K562 (cell line): Measurements from ENCODE around the gene BACE1.

Experiments used
- CHD2 ChIP-seq: IDR thresholded peaks from 2 replicates; pipeline ENCODE4 v1.6.1; 2011; ENCODE audit warnings: low read depth, low read length
- EZH2 ChIP-seq: IDR thresholded peaks from 2 replicates; pipeline ENCODE4 v1.6.1; 2012; ENCODE audit warnings: low read depth, mild to moderate bottlenecking, inconsistent platforms, low read length, borderline replicate concordance
- MEF2A ChIP-seq: IDR thresholded peaks from 2 replicates; pipeline ENCODE4 v1.6.1; 2011; ENCODE audit warnings: low read depth, mild to moderate bottlenecking, low read length, moderate library complexity; ENCODE audit not compliant: control insufficient read depth
- MYC ChIP-seq, 2 experiments: fragments of 250-450 bp in 1 of 2; sonication (Bioruptor Pico) in 1 of 2; IDR thresholded peaks; 2 replicates each; pipeline versions ENCODE4 v1.5.1 to v1.6.1; 2012 to 2021; ENCODE audit warnings: low read depth in 2 of 2, borderline replicate concordance in 1 of 2, improper control_type of control experiment in 1 of 2, low read length in 1 of 2, mild to moderate bottlenecking in 1 of 2, moderate library complexity in 1 of 2
- NCOA6 ChIP-seq: fragments of 450-650 bp; IDR thresholded peaks from 2 replicates; pipeline ENCODE4 v1.6.1; 2017; ENCODE audit warnings: mild to moderate bottlenecking
- POLR2AphosphoS5 ChIP-seq: IDR thresholded peaks from 2 replicates; pipeline ENCODE4 v1.6.1; 2011; ENCODE audit warnings: mild to moderate bottlenecking, low read depth, low read length, moderate library complexity; ENCODE audit not compliant: control insufficient read depth, insufficient read depth
- SRSF9 ChIP-seq: fragments of 200-400 bp; formaldehyde crosslinking; IDR thresholded peaks from 2 replicates; pipeline ENCODE4 v1.6.1; 2017; ENCODE audit warnings: low read depth, low read length, borderline replicate concordance
- TAF1 ChIP-seq: IDR thresholded peaks from 2 replicates; pipeline ENCODE4 v1.6.1; 2011; ENCODE audit warnings: mild to moderate bottlenecking, low read length, moderate library complexity; ENCODE audit not compliant: insufficient read depth, control insufficient read depth, severe bottlenecking; ENCODE audit errors: extremely low read depth
- ZKSCAN1 ChIP-seq: fragments of 150-350 bp; IDR thresholded peaks from 2 replicates; pipeline ENCODE4 v1.6.1; 2016; ENCODE audit warnings: low read depth, low read length
- ZNF79 ChIP-seq: fragments of 250-450 bp; sonication (Bioruptor Pico); IDR thresholded peaks from 2 replicates; pipeline ENCODE4 v1.4.0; 2020; ENCODE audit warnings: low read depth, mild to moderate bottlenecking, moderate library complexity
- TF ChIP-seq, protein P1 (sequence below), 3 experiments: IDR thresholded peaks in 2 of 3; conservative IDR thresholded peaks in 1 of 3; 2 replicates each; pipeline ENCODE4 v1.5.1; 2011 to 2012; ENCODE audit warnings: low read length in 3 of 3, mild to moderate bottlenecking in 3 of 3, control low read depth in 2 of 3, improper control_type of control experiment in 1 of 3, inconsistent platforms in 1 of 3, low read depth in 1 of 3, mixed read lengths in 1 of 3, moderate library complexity in 1 of 3; ENCODE audit not compliant: insufficient read depth in 2 of 3
- TF ChIP-seq, protein P2 (sequence below), 2 experiments: fragments of 450-650 bp; formaldehyde crosslinking in 1 of 2; IDR thresholded peaks; 2 replicates each; pipeline versions ENCODE4 v1.4.0 to v1.6.1; 2014 to 2020; ENCODE audit warnings: mild to moderate bottlenecking in 2 of 2, borderline replicate concordance in 1 of 2, low read depth in 1 of 2
- TF ChIP-seq, protein P3 (sequence below), 2 experiments: IDR thresholded peaks; 2 replicates each; pipeline ENCODE4 v1.6.1; 2011; ENCODE audit warnings: borderline replicate concordance in 1 of 2, control low read depth in 1 of 2, low read depth in 1 of 2, low read length in 1 of 2, mild to moderate bottlenecking in 1 of 2, mixed read lengths in 1 of 2, moderate library complexity in 1 of 2; ENCODE audit not compliant: insufficient read depth in 1 of 2, insufficient read length in 1 of 2, poor library complexity in 1 of 2, severe bottlenecking in 1 of 2; ENCODE audit errors: extremely low read depth in 1 of 2

DNA sequence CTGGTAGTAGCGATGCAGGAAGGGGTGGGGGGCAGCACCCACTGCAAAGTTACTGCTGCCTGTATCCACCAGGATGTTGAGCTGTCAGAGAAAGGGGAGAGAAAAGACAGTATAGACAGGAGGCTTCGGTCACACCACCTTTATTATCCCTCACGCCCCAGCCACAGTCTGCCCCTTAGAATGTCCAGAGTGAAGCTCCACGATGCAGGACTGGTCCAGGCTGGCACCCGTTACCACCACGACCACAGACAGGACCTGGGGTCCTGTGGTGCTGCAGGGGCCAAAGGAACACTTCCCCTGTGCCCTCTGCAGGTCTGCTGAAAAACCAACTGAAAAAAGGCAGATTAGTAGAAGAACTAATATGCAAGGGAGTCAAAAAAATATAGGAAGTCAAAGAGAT, 19.2 kb downstream of the BACE1 start:
- TF ChIP-seq TAF1 (no peak), ZNF79 (CRISPR knock-in tag) (no peak), MEF2A (no peak), NCOA6 (no peak), CHD2 (no peak), POLR2AphosphoS5 (no peak), MYC (IDR thresholded peaks at IDR 0.05; ENCODE audit: low read depth, low read length) (no peak), MYC (CRISPR knock-in tag; IDR thresholded peaks at IDR 0.05; ENCODE audit: borderline replicate concordance, low read depth) (no peak), ZKSCAN1 (no peak), EZH2 (no peak), SRSF9 (no peak)
- TF ChIP-seq, protein P1, sequence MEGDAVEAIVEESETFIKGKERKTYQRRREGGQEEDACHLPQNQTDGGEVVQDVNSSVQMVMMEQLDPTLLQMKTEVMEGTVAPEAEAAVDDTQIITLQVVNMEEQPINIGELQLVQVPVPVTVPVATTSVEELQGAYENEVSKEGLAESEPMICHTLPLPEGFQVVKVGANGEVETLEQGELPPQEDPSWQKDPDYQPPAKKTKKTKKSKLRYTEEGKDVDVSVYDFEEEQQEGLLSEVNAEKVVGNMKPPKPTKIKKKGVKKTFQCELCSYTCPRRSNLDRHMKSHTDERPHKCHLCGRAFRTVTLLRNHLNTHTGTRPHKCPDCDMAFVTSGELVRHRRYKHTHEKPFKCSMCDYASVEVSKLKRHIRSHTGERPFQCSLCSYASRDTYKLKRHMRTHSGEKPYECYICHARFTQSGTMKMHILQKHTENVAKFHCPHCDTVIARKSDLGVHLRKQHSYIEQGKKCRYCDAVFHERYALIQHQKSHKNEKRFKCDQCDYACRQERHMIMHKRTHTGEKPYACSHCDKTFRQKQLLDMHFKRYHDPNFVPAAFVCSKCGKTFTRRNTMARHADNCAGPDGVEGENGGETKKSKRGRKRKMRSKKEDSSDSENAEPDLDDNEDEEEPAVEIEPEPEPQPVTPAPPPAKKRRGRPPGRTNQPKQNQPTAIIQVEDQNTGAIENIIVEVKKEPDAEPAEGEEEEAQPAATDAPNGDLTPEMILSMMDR (IDR thresholded peaks at IDR 0.05 in 2 of 3, conservative IDR thresholded peaks at IDR 0.05 in 1 of 3; ENCODE audit: insufficient read depth in 2 of 3, low read depth in 1 of 3, low read length in 3 of 3) = no peak
- TF ChIP-seq, protein P2, sequence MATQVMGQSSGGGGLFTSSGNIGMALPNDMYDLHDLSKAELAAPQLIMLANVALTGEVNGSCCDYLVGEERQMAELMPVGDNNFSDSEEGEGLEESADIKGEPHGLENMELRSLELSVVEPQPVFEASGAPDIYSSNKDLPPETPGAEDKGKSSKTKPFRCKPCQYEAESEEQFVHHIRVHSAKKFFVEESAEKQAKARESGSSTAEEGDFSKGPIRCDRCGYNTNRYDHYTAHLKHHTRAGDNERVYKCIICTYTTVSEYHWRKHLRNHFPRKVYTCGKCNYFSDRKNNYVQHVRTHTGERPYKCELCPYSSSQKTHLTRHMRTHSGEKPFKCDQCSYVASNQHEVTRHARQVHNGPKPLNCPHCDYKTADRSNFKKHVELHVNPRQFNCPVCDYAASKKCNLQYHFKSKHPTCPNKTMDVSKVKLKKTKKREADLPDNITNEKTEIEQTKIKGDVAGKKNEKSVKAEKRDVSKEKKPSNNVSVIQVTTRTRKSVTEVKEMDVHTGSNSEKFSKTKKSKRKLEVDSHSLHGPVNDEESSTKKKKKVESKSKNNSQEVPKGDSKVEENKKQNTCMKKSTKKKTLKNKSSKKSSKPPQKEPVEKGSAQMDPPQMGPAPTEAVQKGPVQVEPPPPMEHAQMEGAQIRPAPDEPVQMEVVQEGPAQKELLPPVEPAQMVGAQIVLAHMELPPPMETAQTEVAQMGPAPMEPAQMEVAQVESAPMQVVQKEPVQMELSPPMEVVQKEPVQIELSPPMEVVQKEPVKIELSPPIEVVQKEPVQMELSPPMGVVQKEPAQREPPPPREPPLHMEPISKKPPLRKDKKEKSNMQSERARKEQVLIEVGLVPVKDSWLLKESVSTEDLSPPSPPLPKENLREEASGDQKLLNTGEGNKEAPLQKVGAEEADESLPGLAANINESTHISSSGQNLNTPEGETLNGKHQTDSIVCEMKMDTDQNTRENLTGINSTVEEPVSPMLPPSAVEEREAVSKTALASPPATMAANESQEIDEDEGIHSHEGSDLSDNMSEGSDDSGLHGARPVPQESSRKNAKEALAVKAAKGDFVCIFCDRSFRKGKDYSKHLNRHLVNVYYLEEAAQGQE (IDR thresholded peaks at IDR 0.05; ENCODE audit: borderline replicate concordance) = no peak
- TF ChIP-seq, protein P2 (CRISPR knock-in tag; IDR thresholded peaks at IDR 0.05; ENCODE audit: low read depth) = no peak
- TF ChIP-seq, protein P3, sequence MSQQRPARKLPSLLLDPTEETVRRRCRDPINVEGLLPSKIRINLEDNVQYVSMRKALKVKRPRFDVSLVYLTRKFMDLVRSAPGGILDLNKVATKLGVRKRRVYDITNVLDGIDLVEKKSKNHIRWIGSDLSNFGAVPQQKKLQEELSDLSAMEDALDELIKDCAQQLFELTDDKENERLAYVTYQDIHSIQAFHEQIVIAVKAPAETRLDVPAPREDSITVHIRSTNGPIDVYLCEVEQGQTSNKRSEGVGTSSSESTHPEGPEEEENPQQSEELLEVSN (IDR thresholded peaks at IDR 0.05; ENCODE audit: borderline replicate concordance in 1 of 2, extremely low read depth in 1 of 2, insufficient read depth in 1 of 2, insufficient read length in 1 of 2, low read depth in 1 of 2, low read length in 1 of 2, poor library complexity in 1 of 2, severe bottlenecking in 1 of 2) = no peak
